Midbrain (tissue), 1 donor: Measurements from ENCODE around the gene ALB.
"Not testable (repeated sequence)": the region's sequence is repeated elsewhere in the genome, so short reads cannot be mapped to it uniquely, and the experiment has no call there.

Experiments used
- DNase-seq: peaks from one replicate; lab custom pipeline; 2025; lab: John Stamatoyannopoulos, UW

Gene ALB

GRCh38 chr4:73404042-73404441 is at the start of gene ALB:
ALB (plus strand) TSS chr4:73404287; CDS start chr4:73404328, 41 bp downstream.
- DNase-seq: no peak

DNA sequence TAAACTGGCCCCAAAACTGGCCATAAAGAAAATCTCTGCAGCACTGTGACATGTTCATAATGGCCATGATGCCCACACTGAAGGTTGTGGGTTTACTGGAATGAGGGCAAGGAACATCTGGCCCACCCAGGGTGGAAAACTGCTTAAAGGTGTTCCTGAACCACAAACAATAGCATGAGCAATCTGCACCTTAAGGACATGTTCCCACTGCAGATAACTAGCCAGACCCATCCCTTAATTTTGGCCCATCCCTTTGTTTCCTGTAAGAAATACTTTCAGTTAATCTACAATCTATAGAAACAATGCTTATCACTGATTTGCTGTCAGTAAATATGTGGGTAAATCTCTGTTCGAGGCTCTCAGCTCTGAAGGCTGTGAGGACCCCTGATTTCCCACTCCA is 46.9 kb upstream of the ALB start:
- not testable (repeated sequence) for DNase-seq

DNA sequence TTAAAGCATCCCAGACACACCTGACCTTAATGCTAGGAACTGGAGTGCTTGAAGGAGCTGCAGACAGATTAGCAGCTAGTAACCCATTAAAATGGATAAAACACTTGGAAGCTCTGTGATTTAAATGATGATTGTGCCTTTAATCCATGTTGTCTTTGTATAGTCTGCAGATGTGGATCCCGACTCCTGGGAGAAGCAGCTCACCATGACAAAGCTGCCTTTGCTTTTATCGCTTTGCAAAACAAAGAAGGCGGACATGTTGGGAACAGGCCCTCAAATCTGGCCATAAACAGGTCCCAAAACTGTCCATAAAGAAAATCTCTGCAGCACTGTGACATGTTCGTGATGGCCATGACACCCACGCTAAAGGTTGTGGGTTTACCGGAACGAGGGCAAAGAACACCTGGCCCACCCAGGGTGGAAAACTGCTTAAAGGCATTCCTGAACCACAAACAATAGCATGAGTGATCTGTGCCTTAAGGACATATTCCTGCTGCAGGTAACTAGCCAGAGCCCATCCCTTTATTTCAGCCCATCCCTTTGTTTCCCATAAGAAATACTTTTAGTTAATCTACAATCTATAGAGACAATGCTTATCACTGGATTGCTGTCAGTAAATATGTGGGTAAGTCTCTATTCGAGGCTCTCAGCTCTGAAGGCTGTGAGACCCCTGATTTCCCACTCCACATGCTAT is 34.4 kb upstream of the ALB start:
- not testable (repeated sequence) for DNase-seq

- no peak for DNase-seq
Measured at GRCh38 chr4:73375328-73375741, 28.8 kb upstream of the ALB start.

GRCh38 chr4:73376251-73376650 is 27.8 kb upstream of the ALB start:
- DNase-seq: no peak

DNA sequence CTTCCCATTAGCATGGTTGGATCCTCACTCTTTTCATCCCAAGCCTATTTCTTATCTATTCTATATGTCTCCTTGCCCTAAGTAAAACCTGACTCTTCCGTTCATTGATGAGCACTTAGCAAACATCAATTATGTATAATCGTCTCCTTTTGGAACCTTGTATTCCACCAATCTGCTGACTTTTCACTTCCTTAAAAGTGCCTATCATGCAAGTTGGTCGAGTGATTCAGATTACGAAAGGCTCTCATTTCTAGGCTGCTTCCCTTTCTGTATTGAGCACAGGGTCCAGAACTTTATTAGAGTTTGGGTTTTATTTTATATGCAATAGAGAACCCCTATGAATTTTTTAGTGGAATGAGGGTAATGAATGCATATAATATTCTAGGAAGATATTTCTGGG is 27.1 kb upstream of the ALB start:
- no peak for DNase-seq

- DNase-seq: no peak
Measured at GRCh38 chr4:73378887-73379286, 25.2 kb upstream of the ALB start.

- no peak for DNase-seq
Measured at GRCh38 chr4:73379946-73380345, 24.1 kb upstream of the ALB start.

DNA sequence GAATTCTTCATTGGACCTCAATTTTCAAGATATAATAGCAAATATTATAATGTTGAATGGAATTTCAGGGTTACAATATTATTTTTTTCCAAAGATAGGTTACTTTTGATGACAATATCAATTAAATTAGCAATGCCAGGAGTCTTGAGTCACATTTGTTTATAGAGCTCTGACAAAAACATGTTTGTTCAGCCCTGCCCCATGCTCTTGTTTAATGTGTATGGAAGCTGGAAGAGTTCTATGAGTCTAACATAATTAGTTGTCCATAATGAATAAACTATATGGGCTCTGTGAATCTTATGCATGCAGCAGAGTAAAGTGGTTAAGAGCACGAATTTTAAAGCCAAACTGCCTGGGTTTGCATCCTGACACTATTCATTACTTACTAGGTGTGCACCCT is 22.9 kb upstream of the ALB start:
- no peak for DNase-seq

DNA sequence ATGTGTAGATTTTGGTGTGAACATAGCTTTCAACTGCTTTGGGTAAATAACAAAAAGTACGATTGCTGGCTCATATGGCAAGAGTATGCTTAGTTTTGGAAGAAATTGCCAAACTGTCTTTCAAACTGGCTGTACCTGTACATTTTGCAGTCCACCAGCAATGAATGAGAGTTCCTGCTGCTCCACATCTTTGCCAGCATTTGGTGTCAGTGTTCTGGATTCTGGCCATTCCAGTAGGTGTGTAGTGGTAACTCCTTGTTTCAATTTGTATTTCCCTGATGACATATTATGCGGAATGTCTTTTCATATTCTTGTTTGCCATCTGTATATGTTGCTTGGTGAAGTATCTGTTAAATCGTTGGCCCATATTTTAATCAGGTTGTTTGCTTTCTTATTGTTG is 20.6 kb upstream of the ALB start:
- DNase-seq: no peak

GRCh38 chr4:73387552-73387951 is 16.5 kb upstream of the ALB start:
- no peak for DNase-seq

DNA sequence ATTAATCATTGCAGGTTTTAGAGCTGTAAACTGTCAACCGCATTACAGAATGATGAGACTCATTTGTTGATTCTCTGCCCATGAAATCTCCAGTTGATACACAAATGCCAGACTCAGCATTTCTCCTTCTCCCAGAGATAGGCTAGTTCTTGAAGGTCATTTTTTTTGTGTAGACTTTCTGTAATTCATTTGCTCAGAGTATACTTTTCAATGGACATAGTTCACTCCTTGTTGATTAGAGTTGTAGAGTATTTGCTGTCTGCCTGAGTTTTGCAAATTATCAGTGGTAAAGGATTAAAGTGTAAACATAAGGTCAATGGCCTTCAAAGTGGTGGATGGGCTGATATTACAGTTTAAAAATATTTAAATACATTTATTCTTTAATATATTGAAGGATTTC is 15.2 kb upstream of the ALB start:
- DNase-seq: no peak

DNA sequence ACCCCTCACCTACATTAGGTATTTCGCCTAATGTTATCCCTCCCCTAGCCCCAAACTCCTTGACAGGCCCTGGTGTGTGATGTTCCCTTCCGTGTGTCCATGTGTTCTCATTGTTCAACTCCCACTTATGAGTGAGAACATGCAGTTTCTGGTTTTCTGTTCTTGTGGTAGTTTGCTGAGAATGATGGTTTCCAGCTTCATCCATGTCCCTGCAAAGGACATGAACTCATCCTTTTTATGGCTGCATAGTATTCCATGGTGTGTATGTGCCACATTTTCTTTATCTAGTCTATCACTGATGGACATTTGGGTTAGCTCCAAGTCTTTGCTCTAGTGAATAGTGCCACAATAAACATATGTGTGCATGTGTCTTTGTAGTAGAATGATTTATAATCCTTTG is 14.4 kb upstream of the ALB start:
- DNase-seq: not testable (repeated sequence)

DNA sequence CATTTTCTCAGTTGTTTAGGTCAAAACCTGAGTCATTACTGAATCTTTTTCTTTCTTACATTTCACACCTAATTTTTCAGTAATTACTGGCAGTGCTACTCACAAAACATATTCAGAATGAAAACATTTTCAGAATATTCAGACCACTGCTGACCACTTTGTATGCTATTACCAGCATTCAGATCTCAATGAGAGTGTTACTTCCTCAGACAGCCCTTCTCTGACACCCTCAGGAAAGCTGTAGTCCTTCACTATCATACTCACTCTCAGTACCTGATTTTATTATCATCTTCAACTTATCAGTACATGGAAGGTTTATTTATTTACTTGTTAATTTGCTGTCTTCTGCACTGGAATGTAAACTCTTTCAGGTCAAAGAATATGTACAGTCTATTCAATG is 12.3 kb upstream of the ALB start:
- DNase-seq: no peak

DNA sequence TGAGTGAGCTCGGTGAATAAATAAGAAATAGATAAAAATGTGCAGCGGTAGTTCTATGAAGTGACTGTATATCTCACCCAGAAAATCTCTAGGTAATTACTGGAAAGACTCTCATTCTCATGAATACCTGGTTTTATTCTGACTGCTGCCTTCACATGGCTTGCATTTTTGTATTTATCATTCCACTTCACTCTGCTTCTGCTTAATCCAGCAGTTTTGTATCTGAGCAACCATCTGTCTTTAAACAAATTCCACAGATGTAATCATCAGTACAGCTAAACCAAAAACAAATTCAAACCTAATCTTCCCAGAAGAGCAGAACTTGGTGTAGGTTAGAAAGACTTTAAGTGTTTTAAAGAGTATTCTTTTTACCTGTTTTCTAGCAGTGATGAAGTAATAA is 11.2 kb upstream of the ALB start:
- no peak for DNase-seq

GRCh38 chr4:73396304-73396703 is 7.8 kb upstream of the ALB start:
- DNase-seq: no peak

- DNase-seq: no peak
Measured at GRCh38 chr4:73396993-73397972, 6.8 kb upstream of the ALB start.

GRCh38 chr4:73401412-73401811 is 2.7 kb upstream of the ALB start:
- DNase-seq: no peak

DNA sequence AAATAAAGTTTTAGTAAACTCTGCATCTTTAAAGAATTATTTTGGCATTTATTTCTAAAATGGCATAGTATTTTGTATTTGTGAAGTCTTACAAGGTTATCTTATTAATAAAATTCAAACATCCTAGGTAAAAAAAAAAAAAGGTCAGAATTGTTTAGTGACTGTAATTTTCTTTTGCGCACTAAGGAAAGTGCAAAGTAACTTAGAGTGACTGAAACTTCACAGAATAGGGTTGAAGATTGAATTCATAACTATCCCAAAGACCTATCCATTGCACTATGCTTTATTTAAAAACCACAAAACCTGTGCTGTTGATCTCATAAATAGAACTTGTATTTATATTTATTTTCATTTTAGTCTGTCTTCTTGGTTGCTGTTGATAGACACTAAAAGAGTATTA is 370 bp downstream of the ALB start:
- no peak for DNase-seq

DNA sequence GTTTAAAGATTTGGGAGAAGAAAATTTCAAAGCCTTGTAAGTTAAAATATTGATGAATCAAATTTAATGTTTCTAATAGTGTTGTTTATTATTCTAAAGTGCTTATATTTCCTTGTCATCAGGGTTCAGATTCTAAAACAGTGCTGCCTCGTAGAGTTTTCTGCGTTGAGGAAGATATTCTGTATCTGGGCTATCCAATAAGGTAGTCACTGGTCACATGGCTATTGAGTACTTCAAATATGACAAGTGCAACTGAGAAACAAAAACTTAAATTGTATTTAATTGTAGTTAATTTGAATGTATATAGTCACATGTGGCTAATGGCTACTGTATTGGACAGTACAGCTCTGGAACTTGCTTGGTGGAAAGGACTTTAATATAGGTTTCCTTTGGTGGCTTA is 1.1 kb downstream of the ALB start:
- no peak for DNase-seq

DNA sequence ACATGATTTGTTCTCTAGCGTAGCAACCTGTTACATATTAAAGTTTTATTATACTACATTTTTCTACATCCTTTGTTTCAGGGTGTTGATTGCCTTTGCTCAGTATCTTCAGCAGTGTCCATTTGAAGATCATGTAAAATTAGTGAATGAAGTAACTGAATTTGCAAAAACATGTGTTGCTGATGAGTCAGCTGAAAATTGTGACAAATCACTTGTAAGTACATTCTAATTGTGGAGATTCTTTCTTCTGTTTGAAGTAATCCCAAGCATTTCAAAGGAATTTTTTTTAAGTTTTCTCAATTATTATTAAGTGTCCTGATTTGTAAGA is 2.4 kb downstream of the ALB start:
- DNase-seq: no peak

- DNase-seq: no peak
Measured at GRCh38 chr4:73407227-73407673, 3.2 kb downstream of the ALB start.

GRCh38 chr4:73408181-73408867 is 4.2 kb downstream of the ALB start:
- no peak for DNase-seq
